HFF-Myc (cell line): Measurements from ENCODE around the gene TSHZ3.

Experiments used
- DNase-seq: peaks from one replicate; pipeline ENCODE4 v3.0.0-alpha.2; 2011; ENCODE audit warnings: low read depth; ENCODE audit errors: extremely low read depth
- H3K4me3 ChIP-seq: replicated peaks from 2 replicates; pipeline ENCODE4 v1.5.1; 2011; ENCODE audit warnings: low read depth, mild to moderate bottlenecking, control low read depth, low read length
- CTCF ChIP-seq: IDR thresholded peaks from 2 replicates; pipeline ENCODE4 v1.5.1; 2012; ENCODE audit warnings: mild to moderate bottlenecking, low read depth, low read length, control low read depth; ENCODE audit errors: missing control alignments

The TSHZ3 gene

GRCh38 chr19:31266731-31267130, 82.5 kb downstream of the TSHZ3 start:
- TF ChIP-seq CTCF, result no peak
- DNase-seq, result no peak
- no peak overlapping the region for H3K4me3 ChIP-seq

DNA sequence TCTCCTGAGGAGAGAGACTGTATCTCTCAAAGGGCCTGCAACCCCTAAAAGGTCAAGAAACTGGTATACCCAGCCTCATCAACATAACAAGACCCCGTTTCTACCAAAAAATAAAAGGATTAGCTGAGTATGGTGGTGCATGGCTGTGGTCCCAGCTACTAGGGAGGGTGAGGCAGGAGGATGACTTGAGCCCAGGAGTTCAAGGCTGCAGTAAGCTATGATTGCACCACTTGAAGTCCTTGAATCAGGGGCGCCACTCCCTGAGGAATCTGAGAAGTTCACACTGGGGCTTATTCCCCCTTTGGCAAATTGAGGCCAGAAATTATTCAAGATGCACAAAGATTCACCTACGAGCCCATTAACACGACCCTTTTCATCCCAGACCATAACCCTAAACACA, 83.0 kb downstream of the TSHZ3 start:
- no peak overlapping the region for H3K4me3 ChIP-seq
- no peak for TF ChIP-seq CTCF
- no peak for DNase-seq

DNA sequence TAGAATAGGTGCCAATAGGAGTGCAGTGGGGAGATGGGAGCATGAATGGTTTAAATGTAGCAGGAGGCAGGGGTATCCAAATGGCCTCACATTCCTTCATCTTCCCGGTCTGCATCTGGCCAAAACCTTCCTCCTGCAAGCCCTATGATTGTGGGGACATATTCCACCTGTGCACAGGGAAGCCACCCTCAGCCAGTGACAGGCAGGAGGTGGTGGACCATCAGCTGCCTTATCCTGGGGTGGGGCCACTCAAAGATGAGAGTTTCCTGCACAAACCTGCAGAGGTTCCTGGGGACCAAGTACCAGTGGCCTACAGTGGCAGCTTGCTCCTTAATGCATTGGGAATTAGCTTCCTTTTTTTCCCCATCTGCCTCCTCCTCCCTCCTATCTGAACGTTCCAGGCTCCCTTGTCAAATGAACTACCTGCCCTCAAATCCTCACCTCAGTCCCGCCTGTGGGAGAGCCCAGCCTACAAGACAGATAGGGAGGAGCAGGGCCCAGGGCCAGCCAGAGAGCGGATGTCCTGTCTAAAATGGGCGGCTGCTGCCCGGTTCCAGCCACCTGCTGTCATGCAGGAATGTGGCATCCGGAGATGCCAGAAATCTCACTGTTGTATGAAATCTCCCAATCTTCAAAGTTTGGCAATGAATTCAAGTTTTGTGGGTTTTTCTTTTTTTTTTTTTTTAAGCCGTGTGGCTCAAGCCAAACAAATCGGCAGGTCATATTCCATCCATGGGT, 85.0 kb downstream of the TSHZ3 start:
- TF ChIP-seq CTCF, result no peak
- no peak for DNase-seq
- H3K4me3 ChIP-seq, result no peak overlapping the region

GRCh38 chr19:31263328-31263727, 85.9 kb downstream of the TSHZ3 start:
- no peak overlapping the region for H3K4me3 ChIP-seq
- no peak for TF ChIP-seq CTCF
- DNase-seq, result no peak

DNA sequence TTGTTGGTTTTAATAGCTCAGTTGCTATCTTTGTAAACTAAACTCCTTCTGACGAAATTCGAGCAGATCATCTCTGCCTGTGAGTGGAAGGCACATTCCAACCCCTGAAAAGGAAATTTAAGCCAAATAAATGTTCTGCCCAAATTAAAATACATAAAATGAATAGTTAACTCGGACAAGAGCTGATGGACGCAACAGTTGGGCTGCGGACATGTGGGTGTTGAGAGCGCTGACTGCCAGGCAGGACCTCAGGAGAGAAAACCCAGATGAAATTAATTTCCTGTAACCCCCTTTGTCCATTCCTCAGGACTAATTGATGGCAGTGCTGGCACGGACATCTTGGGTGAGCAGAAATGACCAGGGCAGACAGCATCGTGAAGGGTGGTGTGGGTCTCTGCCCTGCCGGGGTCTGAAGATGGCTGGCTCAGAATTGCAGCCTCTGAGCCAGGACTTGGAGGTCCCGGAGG, 86.5 kb downstream of the TSHZ3 start:
- TF ChIP-seq CTCF, result no peak
- no peak overlapping the region for H3K4me3 ChIP-seq
- DNase-seq, result no peak

GRCh38 chr19:31261603-31262212, 87.5 kb downstream of the TSHZ3 start:
- H3K4me3 ChIP-seq, result no peak overlapping the region

More at GRCh38 chr19:31261603-31262212, 87.5 kb downstream of the TSHZ3 start:
- no peak for DNase-seq
- no peak for TF ChIP-seq CTCF
